ENCODE measurements around the gene LMBRD1.

The LMBRD1 gene

DNA sequence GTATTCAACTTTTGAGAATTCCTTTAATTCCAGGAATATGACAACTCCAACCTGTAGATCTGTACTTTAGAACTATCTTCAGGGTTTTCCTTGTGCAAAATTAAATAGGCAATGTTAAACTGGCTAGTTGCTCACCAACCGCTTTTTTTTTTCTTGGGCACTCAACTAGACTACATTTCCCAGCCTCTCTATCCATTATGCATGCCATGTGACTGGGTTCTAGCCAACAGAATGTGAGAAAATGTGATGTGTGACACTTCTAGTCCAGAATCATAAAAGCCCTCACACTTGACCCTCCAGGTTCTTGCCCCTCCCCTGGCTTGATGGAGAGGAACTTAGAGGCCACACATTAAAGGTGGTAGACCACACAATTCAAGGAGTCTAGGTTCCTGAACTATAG is 166.0 kb downstream of the LMBRD1 start:
- DNase-seq (ENCODE audit: low spot score), result no peak

DNA sequence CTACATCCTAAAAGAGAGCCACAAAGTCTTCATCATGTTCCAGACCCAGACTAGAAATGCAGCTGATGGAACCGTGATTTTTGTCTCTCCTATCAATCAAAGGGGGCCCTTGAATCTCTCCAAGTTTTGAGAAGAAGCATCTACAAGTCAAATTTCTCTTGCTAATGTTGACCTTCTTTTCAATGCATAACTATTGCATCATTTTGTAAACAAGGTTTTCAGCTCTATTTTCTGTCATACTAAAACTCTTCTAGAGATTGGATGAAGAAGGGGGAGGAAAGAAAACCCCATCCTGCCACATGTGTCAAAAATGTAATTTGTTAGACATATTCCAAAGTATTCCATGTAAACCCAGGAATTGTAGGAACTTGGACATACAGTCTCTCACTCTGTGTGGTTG is 169.2 kb downstream of the LMBRD1 start:
- no peak for DNase-seq (ENCODE audit: low spot score)

DNA sequence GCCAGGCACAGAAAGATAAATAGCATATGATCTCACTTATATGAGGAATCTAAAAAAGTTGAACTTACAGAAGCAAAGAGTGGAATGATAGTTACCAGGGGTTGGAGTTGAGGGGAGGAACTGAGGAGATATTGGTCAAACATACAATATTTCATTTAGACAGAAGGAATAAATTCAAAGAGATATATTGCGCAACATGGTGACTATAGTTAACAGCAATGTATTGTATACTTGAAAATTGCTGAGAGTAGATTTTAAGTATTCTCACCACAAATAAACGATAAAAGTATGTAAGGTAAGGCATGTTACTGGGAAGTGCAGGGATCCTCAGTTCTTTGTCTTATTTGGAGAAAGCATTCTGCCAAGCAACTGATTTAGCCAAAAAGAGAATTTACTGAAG is 171.9 kb downstream of the LMBRD1 start:
- DNase-seq (ENCODE audit: low spot score), result no peak
